Measurements from ENCODE around the gene TBC1D3I. TPM values are rescaled to one million over a fixed set of nuclear protein-coding genes. Genes with fewer than 3 reads are reported as not detected.
"Not testable (repeated sequence)": the region's sequence is repeated elsewhere in the genome, so short reads cannot be mapped to it uniquely, and the experiment has no call there.

TBC1D3I gene
- total and polyA plus RNA-seq, 2 of the 4 experiments (the other 2 are of a cell fraction), result 0.07 TPM; not detected in 1

DNA sequence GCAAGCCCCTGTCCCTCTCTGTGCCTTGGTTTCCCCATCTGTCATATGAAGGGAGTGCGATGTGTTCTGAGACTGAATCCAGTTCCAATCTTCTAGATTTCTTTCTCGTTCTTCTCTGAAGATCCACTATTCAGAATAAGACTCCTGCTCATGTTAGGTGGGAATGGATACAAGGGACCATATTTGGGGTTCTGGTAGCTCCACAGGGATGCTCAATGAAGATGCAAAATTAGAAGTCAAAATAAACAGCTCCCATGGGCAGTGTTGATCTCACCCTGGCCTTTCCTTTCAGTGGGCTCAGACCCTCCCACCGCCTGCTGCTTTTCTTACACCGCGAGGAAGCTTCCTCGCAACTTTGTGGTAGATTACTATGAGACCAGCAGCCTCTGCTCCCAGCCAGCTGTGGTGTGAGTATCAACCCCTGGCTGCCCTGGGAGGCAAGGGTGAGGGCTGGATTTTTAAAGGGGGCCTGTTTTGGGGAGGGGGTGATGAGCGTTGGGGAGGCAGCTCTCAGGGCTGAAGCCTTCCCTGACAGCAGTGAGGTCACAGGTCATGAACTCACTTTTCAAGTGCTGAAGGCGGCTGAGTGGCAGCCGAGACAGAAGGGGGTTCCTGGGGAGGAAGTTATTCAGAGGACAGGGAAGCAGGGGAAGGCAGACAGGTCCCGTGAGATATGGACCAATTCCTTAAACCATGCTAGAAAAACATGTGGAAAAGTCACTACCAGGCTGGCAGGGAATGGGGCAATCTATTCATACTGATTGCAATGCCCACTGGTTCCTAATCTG, 52.7 kb downstream of the TBC1D3I start:
- H3K27me3 ChIP-seq (ENCODE audit: control insufficient read depth, insufficient read depth, low read length); H3K23ac ChIP-seq (ENCODE audit: low read depth, low read length); H3K4me1 ChIP-seq (ENCODE audit: control insufficient read depth, insufficient read depth, low read length); BruUV-seq (replicated peaks); H4K5ac ChIP-seq (ENCODE audit: low read depth, low read length); POLR2A ChIA-PET (ENCODE audit: unreplicated experiment); CTCF ChIA-PET; H3K79me1 ChIP-seq (ENCODE audit: low read depth in 1 of 2, low read length in 2 of 2); dilution Hi-C loops (cut with HindIII; ENCODE audit: low sequenced_read_pairs, unreplicated experiment); H2BK15ac ChIP-seq (ENCODE audit: low read depth, low read length); H2AK5ac ChIP-seq (ENCODE audit: low read depth, low read length); intact Hi-C loops (cut with micrococcal nuclease); H3K9ac ChIP-seq (ENCODE audit: low read depth, low read length); H3K18ac ChIP-seq (ENCODE audit: low read depth, low read length); H4K91ac ChIP-seq (ENCODE audit: insufficient read depth, low read depth, low read length); H3K9me1 ChIP-seq (ENCODE audit: insufficient read depth, low read length); H2AK9ac ChIP-seq (replicated peaks; ENCODE audit: low read depth, low read length, poor library complexity); DNase-seq; H3K14ac ChIP-seq (replicated peaks; ENCODE audit: low read depth, low read length); H3K36me3 ChIP-seq (ENCODE audit: control insufficient read depth, insufficient read depth, low read length); H4K8ac ChIP-seq (ENCODE audit: low read depth in 2 of 2, low read length in 2 of 2); H3K56ac ChIP-seq (ENCODE audit: extremely low read depth, insufficient read depth, low read length); H2BK120ac ChIP-seq (ENCODE audit: low read depth, low read length); H4K20me1 ChIP-seq (ENCODE audit: insufficient read depth, low read length); H3K27ac ChIP-seq (ENCODE audit: insufficient read depth, low read length); ATAC-seq (ENCODE audit: low read depth); H2BK20ac ChIP-seq (ENCODE audit: low read depth, low read length); H3K4ac ChIP-seq (ENCODE audit: low read depth, low read length); H3K9me3 ChIP-seq (ENCODE audit: control insufficient read depth, insufficient read depth, low read length); H2BK5ac ChIP-seq (ENCODE audit: low read depth, low read length, poor library complexity, severe bottlenecking); H3K4me3 ChIP-seq (ENCODE audit: insufficient read depth, low read depth, low read length); H3K4me2 ChIP-seq (ENCODE audit: low read depth, low read length): not testable (repeated sequence)
- WGBS, 2 experiments (ENCODE audit: extremely low coverage in 2 of 2, insufficient read length in 1 of 2), result 11% methylated on average over 1 of the region's 10 CpGs; no CpG with 5 or more reads in 1 of the 2 experiments
- H2AFZ ChIP-seq (replicated peaks; ENCODE audit: low read length, poor library complexity), result peak overlapping the region; percentile 14
- in situ Hi-C loops (cut with MboI; ENCODE audit: low sequenced_read_pairs), result loop anchor here (25.0 kb wide), 1 partner anchor 251 kb away; no protein-coding TSS in a partner anchor

DNA sequence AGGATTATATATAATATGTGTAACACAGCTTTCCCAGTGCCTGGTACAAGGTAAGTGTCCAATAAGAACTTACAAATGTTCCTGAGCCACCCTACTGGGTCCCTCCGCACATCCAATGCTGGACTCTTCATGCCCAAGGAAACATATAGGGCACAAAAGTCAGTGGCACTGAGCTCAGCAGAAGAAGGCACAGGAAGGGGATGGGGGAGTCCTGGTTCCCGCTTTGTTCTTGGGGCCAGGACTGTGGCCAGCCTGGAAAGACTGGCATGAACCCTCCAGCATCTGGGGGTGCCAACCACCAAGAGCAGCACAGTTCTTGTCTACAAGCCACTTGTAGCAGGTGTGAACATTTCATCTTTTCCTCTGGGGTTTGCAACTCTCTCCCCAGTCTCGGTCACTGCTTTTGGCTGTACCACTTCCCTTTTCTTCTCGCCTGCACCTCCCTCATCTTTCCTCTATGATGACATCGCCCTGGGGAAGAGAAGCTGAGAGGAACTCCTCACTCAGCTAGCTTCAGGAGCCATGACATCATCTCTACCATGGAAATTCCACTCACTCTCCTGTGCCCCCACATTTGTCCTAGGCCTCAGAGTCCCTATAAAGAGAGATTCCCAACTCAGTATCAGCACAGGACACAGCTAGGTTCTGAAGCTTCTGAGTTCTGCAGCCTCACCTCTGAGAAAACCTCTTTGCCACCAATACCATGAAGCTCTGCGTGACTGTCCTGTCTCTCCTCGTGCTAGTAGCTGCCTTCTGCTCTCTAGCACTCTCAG, 53.7 kb downstream of the TBC1D3I start, which contains the start of gene CCL4L2:
Gene CCL4L2 (plus strand): TSS at position 625 of the 773 bp plus-strand sequence.
- H4K8ac ChIP-seq (ENCODE audit: low read depth in 2 of 2, low read length in 2 of 2); H4K5ac ChIP-seq (ENCODE audit: low read depth, low read length); intact Hi-C loops (cut with micrococcal nuclease); H3K56ac ChIP-seq (ENCODE audit: extremely low read depth, insufficient read depth, low read length); H2BK5ac ChIP-seq (ENCODE audit: low read depth, low read length, poor library complexity, severe bottlenecking); H3K4me2 ChIP-seq (ENCODE audit: low read depth, low read length); BruUV-seq (replicated peaks); H3K23ac ChIP-seq (ENCODE audit: low read depth, low read length); H3K4me1 ChIP-seq (ENCODE audit: control insufficient read depth, insufficient read depth, low read length); H2AK9ac ChIP-seq (replicated peaks; ENCODE audit: low read depth, low read length, poor library complexity); H3K4ac ChIP-seq (ENCODE audit: low read depth, low read length); H2BK20ac ChIP-seq (ENCODE audit: low read depth, low read length); H3K27me3 ChIP-seq (ENCODE audit: control insufficient read depth, insufficient read depth, low read length); H3K9me3 ChIP-seq (ENCODE audit: control insufficient read depth, insufficient read depth, low read length); H3K9ac ChIP-seq (ENCODE audit: low read depth, low read length); H3K36me3 ChIP-seq (ENCODE audit: control insufficient read depth, insufficient read depth, low read length); POLR2A ChIA-PET (ENCODE audit: unreplicated experiment); H3K18ac ChIP-seq (ENCODE audit: low read depth, low read length); H2BK120ac ChIP-seq (ENCODE audit: low read depth, low read length); H3K9me1 ChIP-seq (ENCODE audit: insufficient read depth, low read length); H4K20me1 ChIP-seq (ENCODE audit: insufficient read depth, low read length); dilution Hi-C loops (cut with HindIII; ENCODE audit: low sequenced_read_pairs, unreplicated experiment); CTCF ChIA-PET; H2BK15ac ChIP-seq (ENCODE audit: low read depth, low read length); H3K4me3 ChIP-seq (ENCODE audit: insufficient read depth, low read depth, low read length); H4K91ac ChIP-seq (ENCODE audit: insufficient read depth, low read depth, low read length); H3K14ac ChIP-seq (replicated peaks; ENCODE audit: low read depth, low read length); H2AK5ac ChIP-seq (ENCODE audit: low read depth, low read length); ATAC-seq (ENCODE audit: low read depth); H3K27ac ChIP-seq (ENCODE audit: insufficient read depth, low read length); DNase-seq; H3K79me1 ChIP-seq (ENCODE audit: low read depth in 1 of 2, low read length in 2 of 2): not testable (repeated sequence)
- 52% methylated on average over 5 of the region's 7 CpGs; no CpG with 5 or more reads in 1 of the 2 experiments for WGBS, 2 experiments (ENCODE audit: extremely low coverage in 2 of 2, insufficient read length in 1 of 2)
- H2AFZ ChIP-seq (replicated peaks; ENCODE audit: low read length, poor library complexity), result peak within 1 kb of the TSS; percentile 14
- in situ Hi-C loops (cut with MboI; ENCODE audit: low sequenced_read_pairs), result loop anchor here (25.0 kb wide), 1 partner anchor 252 kb away; no protein-coding TSS in a partner anchor
